Body of pancreas (tissue), 4 donors: ENCODE results near the gene FAM229A.

Experiments used
- CTCF ChIP-seq, 7 experiments: fragments of 450-650 bp in 4 of 7; fragments of 200-600 bp in 3 of 7; sonication (generic) in 3 of 7; IDR thresholded peaks; one replicate each; pipeline ENCODE4 v1.5.1; 2016 to 2019; ENCODE audit warnings: antibody characterized with exemption in 7 of 7
- POLR2A ChIP-seq, 3 donors: fragments of 450-650 bp; IDR thresholded peaks; one replicate each; pipeline ENCODE4 v1.6.1; 2016; ENCODE audit warnings: antibody characterized with exemption in 3 of 3, mild to moderate bottlenecking in 2 of 3

GRCh38 chr1:32393832-32394140, 31.5 kb upstream of the FAM229A start:
- TF ChIP-seq CTCF (IDR thresholded peaks at IDR 0.05) (no peak), POLR2A (IDR thresholded peaks at IDR 0.05) (no peak)
